IPS-15b (cell line): ENCODE results near the gene ACOD1.
"Not testable (repeated sequence)": the region's sequence is repeated elsewhere in the genome, so short reads cannot be mapped to it uniquely, and the experiment has no call there.

Experiments
- H3K27me3 ChIP-seq: one replicate; pipeline ENCODE4 v1.6.1; 2013; ENCODE audit warnings: low read length; ENCODE audit not compliant: control insufficient read depth, insufficient read depth
- H3K36me3 ChIP-seq: one replicate; pipeline ENCODE4 v1.6.1; 2013; ENCODE audit warnings: low read length; ENCODE audit not compliant: control insufficient read depth, insufficient read depth
- H3K4me1 ChIP-seq: one replicate; pipeline ENCODE4 v1.6.1; 2013; ENCODE audit warnings: mild to moderate bottlenecking, low read length; ENCODE audit not compliant: control insufficient read depth, insufficient read depth
- H3K4me3 ChIP-seq: one replicate; pipeline ENCODE4 v1.5.1; 2013; ENCODE audit warnings: low read depth, low read length
- H3K9ac ChIP-seq: one replicate; pipeline ENCODE4 v1.6.1; 2013; ENCODE audit warnings: low read depth, mild to moderate bottlenecking, low read length
- H3K9me3 ChIP-seq: one replicate; pipeline ENCODE4 v1.6.1; 2013; ENCODE audit warnings: mild to moderate bottlenecking, low read length; ENCODE audit not compliant: control insufficient read depth, insufficient read depth

The ACOD1 gene

GRCh38 chr13:76954538-76954937 is 6.2 kb downstream of the ACOD1 start:
- Histone ChIP-seq H3K36me3 (no peaks in the 10 kb centered on the region), H3K9ac (no peak overlapping the region), H3K27me3 (no peaks in the 10 kb centered on the region), H3K4me3 (no peak overlapping the region), H3K4me1 (no peaks in the 10 kb centered on the region), H3K9me3 (no peaks in the 10 kb centered on the region)

DNA sequence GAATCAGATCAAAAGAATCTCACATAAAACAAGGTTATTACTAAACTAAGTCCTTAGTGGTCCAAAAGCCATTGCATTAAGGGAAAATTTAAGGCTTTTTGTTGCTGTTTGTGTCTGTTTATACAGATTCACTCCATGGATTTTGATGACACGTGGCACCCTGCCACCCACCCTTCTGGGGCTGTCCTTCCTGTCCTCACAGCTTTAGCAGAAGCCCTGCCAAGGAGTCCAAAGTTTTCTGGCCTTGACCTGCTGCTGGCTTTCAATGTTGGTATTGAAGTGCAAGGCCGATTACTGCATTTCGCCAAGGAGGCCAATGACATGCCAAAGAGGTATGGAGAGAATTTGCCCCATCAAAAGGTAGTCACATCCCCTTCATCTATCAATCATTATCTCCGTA is 6.9 kb downstream of the ACOD1 start:
- Histone ChIP-seq H3K4me1 (no peaks in the 10 kb centered on the region), H3K27me3 (no peaks in the 10 kb centered on the region), H3K9ac (no peak overlapping the region), H3K36me3 (no peaks in the 10 kb centered on the region), H3K9me3 (peaks cover 2% of the 10 kb centered on the region), H3K4me3 (no peak overlapping the region)

DNA sequence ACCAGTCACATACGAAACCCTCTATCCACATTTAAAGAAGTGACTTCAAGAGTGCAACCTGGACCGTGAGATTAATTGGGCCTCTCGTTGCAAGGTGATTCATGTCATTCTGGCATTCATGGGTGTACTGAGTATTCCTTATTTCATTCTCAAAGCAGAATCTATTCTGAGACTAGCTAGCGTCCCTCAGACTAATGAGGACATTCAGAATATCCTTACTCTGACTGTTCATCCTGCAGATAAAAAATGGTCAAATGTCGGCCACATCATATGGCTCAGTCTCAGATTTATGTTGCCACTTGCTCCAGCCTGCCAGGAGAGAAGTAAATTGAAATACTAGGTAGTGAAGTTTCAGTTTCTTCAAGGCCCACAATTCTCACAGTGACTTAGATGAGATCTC is 7.3 kb downstream of the ACOD1 start:
- H3K9ac ChIP-seq, result no peak overlapping the region
- H3K27me3 ChIP-seq, result no peaks in the 10 kb centered on the region
- H3K9me3 ChIP-seq, result peaks cover 2% of the 10 kb centered on the region
- H3K36me3 ChIP-seq, result no peaks in the 10 kb centered on the region
- no peaks in the 10 kb centered on the region for H3K4me1 ChIP-seq
- H3K4me3 ChIP-seq, result no peak overlapping the region

DNA sequence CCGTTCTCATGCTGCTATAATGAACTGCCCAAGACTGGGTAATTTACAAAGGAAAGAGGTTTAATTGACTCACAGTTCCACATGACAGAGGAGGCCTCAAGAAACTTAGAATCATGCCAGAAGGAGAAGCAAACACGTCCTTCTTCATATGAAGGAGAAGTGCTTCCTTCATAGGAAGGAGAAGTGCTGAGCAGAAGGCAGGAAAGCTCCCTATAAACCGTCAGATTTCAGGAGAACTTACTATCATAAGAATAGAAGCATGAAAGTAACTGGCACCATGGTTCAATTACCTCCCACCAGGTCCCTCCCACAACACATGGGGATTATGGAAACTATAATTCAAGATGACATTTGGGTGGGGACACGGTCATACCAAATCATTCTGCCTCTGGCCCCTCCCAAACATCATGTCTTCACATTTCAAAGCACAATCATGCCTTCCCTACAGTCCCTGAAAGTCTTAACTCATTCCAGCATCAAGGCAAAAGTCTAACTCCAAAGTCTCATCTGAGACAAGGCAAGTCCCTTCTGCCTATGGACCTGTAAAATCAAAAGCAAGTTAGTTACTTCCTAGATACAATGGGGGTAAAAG is 10.6 kb downstream of the ACOD1 start:
- Histone ChIP-seq H3K4me1 (no peaks in the 10 kb centered on the region), H3K36me3 (no peaks in the 10 kb centered on the region), H3K4me3 (no peak overlapping the region), H3K27me3 (no peaks in the 10 kb centered on the region), H3K9me3 (peaks cover 2% of the 10 kb centered on the region), H3K9ac (no peak overlapping the region)

- not testable (repeated sequence) for H3K36me3 ChIP-seq, H3K27me3 ChIP-seq, H3K4me1 ChIP-seq, H3K4me3 ChIP-seq, H3K9me3 ChIP-seq, H3K9ac ChIP-seq
These were observed 11.4 kb downstream of the ACOD1 start for GRCh38 chr13:76959734-76960133.

GRCh38 chr13:76965759-76966421 is 17.6 kb downstream of the ACOD1 start:
- H3K27me3 ChIP-seq, result no peaks in the 10 kb centered on the region
- no peak overlapping the region for H3K9ac ChIP-seq
- no peaks in the 10 kb centered on the region for H3K36me3 ChIP-seq
- no peaks in the 10 kb centered on the region for H3K4me1 ChIP-seq
- H3K4me3 ChIP-seq, result no peak overlapping the region
- H3K9me3 ChIP-seq, result no peaks in the 10 kb centered on the region

DNA sequence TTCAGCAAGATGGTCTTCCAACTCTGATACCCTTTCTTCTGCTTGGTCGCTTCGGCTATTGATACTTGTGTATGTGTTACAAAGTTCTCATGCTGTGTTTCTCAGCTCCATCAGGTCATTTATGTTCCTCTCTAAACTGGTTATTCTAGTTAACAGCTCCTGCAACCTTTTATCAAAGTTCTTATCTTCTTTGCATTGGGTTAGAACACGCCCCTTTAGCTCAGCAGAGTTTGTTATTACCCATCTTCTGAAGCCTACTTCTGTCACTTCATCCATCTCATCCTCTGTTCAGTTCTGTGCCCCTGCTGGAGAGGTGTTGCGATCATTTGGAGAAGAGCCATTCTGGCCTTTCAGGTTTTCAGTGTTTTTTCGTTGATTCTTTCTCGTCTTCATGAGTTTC is 18.7 kb downstream of the ACOD1 start:
- no peaks in the 10 kb centered on the region for H3K9me3 ChIP-seq
- H3K9ac ChIP-seq, result no peak overlapping the region
- no peaks in the 10 kb centered on the region for H3K27me3 ChIP-seq
- H3K36me3 ChIP-seq, result no peaks in the 10 kb centered on the region
- H3K4me1 ChIP-seq, result no peaks in the 10 kb centered on the region
- no peak overlapping the region for H3K4me3 ChIP-seq

DNA sequence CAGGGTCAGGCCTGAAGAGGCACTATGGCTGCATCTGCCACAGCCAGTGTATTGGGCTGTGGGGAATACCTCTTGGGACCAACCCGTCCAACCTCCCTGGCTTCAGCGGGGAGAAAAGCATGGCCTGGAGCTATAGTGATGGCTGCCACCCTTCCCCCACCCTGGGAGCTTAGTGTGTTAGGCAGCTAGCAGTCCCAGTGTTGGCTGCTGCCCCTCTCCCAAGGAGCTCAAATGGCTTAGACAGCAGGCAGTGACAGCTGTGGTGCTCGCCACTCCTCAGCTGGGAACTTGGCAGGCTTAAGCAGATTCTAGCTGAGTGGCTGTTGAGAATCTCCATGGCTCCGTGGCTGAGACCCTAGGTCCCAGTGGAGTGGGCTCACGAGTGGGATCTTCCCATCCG is 19.7 kb downstream of the ACOD1 start:
- no peaks in the 10 kb centered on the region for H3K27me3 ChIP-seq
- H3K9me3 ChIP-seq, result no peaks in the 10 kb centered on the region
- H3K9ac ChIP-seq, result no peak overlapping the region
- no peaks in the 10 kb centered on the region for H3K36me3 ChIP-seq
- H3K4me1 ChIP-seq, result no peaks in the 10 kb centered on the region
- no peak overlapping the region for H3K4me3 ChIP-seq

GRCh38 chr13:76969488-76970365 is 21.4 kb downstream of the ACOD1 start:
- no peaks in the 10 kb centered on the region for H3K4me1 ChIP-seq
- no peaks in the 10 kb centered on the region for H3K36me3 ChIP-seq
- no peak overlapping the region for H3K9ac ChIP-seq
- no peaks in the 10 kb centered on the region for H3K27me3 ChIP-seq
- no peak overlapping the region for H3K4me3 ChIP-seq
- H3K9me3 ChIP-seq, result no peaks in the 10 kb centered on the region

DNA sequence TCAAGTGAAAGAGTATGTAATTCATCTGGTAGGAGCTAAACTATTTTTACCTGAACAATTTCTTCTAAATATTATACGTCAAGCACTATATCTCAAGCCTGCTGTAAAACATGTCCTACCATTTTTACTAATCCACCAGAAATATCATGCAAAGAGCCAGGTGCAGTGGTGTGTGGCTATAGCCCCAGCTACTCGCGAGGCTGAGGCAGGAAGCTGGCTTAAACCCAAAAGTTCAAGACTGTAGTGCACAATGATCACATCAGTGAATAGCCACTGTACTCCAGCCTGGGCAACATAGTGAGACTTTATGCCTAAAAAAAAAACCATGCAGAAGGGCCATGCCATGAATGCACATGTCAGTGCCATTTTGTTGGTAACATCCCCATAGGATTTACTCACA is 22.9 kb downstream of the ACOD1 start:
- Histone ChIP-seq H3K36me3 (no peaks in the 10 kb centered on the region), H3K27me3 (no peaks in the 10 kb centered on the region), H3K9ac (no peak overlapping the region), H3K4me3 (no peak overlapping the region), H3K9me3 (no peaks in the 10 kb centered on the region), H3K4me1 (no peaks in the 10 kb centered on the region)

GRCh38 chr13:76971851-76972829 is 23.8 kb downstream of the ACOD1 start:
- Histone ChIP-seq H3K4me3 (no peak overlapping the region), H3K9me3 (no peaks in the 10 kb centered on the region), H3K4me1 (no peaks in the 10 kb centered on the region), H3K36me3 (no peaks in the 10 kb centered on the region), H3K27me3 (no peaks in the 10 kb centered on the region), H3K9ac (no peak overlapping the region)
